Caco-2 (cell line): ENCODE measurements around the gene CEACAM21. TPM values are rescaled to one million over a fixed set of nuclear protein-coding genes. Genes with fewer than 3 reads are reported as not detected.

ENCODE experiments used
- Bru-seq: library from RNA; stranded (reverse); fragments of 400-500 nt; gene quantifications from one replicate; lab custom pipeline; 2021; lab: Mats Ljungman, UMichigan
- BruChase-seq, 2 experiments: library from RNA; stranded (reverse); fragments of 400-500 nt; gene quantifications; one replicate each; lab custom pipeline; 2021; lab: Mats Ljungman, UMichigan
- BruUV-seq: library from RNA; stranded (reverse); fragments of 400-500 nt; replicated peaks from 2 replicates; lab custom pipeline; 2021; lab: Mats Ljungman, UMichigan
- CTCF ChIA-PET: fragments of 300-600 bp; sonication (Branson Sonifier 250); formaldehyde crosslinking; loops from one replicate; lab custom pipeline; 2022; ENCODE audit warnings: antibody characterized with exemption; lab: Charles Lee
- POLR2A ChIA-PET: fragments of 300-600 bp; sonication (Branson Sonifier 250); formaldehyde crosslinking; loops from one replicate; lab custom pipeline; 2022; ENCODE audit warnings: antibody characterized with exemption; lab: Charles Lee
- DNase-seq, 2 experiments: peaks; one replicate each; pipeline versions ENCODE4 v3.0.0 to v3.0.0-alpha.2; 2020 to 2022
- H3K27me3 ChIP-seq: replicated peaks from 2 replicates; pipeline ENCODE4 v1.6.0; 2011; ENCODE audit warnings: low read length; ENCODE audit not compliant: control insufficient read depth, insufficient read depth
- H3K36me3 ChIP-seq: 2 replicates; pipeline ENCODE4 v1.5.1; 2011; ENCODE audit warnings: low read length; ENCODE audit not compliant: control insufficient read depth, insufficient read depth
- H3K4me1 ChIP-seq: fragments of 250-450 bp; sonication (Bioruptor Pico); 2 replicates; pipeline ENCODE4 v1.5.1; 2020; ENCODE audit warnings: mild to moderate bottlenecking
- H3K4me3 ChIP-seq: 2 replicates; pipeline ENCODE4 v1.5.1; 2011; ENCODE audit warnings: low read depth, mild to moderate bottlenecking, control low read depth, low read length
- H3K9me3 ChIP-seq: fragments of 250-450 bp; sonication (Bioruptor Pico); 2 replicates; pipeline ENCODE4 v1.5.1; 2020; ENCODE audit warnings: mild to moderate bottlenecking, moderate library complexity
- H3K27ac Mint-ChIP-seq: one replicate; pipeline ENCODE4 v1.8.0; 2022; ENCODE audit warnings: mixed read lengths; ENCODE audit not compliant: unreplicated experiment
- H3K27me3 Mint-ChIP-seq: one replicate; pipeline ENCODE4 v1.8.0; 2022; ENCODE audit warnings: mixed read lengths; ENCODE audit not compliant: insufficient read depth, unreplicated experiment
- H3K36me3 Mint-ChIP-seq: one replicate; pipeline ENCODE4 v1.8.0; 2022; ENCODE audit warnings: mild to moderate bottlenecking, mixed read lengths; ENCODE audit not compliant: insufficient read depth, unreplicated experiment
- H3K4me1 Mint-ChIP-seq: one replicate; pipeline ENCODE4 v1.8.0; 2022; ENCODE audit warnings: low read depth, mixed read lengths; ENCODE audit not compliant: unreplicated experiment
- H3K4me3 Mint-ChIP-seq: one replicate; pipeline ENCODE4 v1.8.0; 2022; ENCODE audit warnings: mild to moderate bottlenecking, moderate library complexity, mixed read lengths; ENCODE audit not compliant: unreplicated experiment
- H3K9me3 Mint-ChIP-seq: one replicate; pipeline ENCODE4 v1.8.0; 2022; ENCODE audit warnings: mixed read lengths; ENCODE audit not compliant: unreplicated experiment
- intact Hi-C: fragments of 100-400 bp; cut with micrococcal nuclease; formaldehyde crosslinking; loops from one replicate; pipeline ENCODE4 v1.10.0; 2022; ENCODE audit not compliant: unreplicated experiment
- long read RNA-seq: library from polyadenylated mRNA; stranded (forward); transcript quantifications from one replicate; pipeline ENCODE4 v2.0.0, GENCODE V29; 2022
- total RNA-seq: library from RNA; stranded (reverse); gene quantifications from 2 replicates; pipeline ENCODE4 v1.2.3, GENCODE V29; 2022
- TF ChIP-seq, protein P1 (sequence below), 2 experiments: fragments of 200-600 bp in 1 of 2; IDR thresholded peaks; 1 replicate in 1 of 2; 2 replicates in 1 of 2; pipeline versions ENCODE4 v1.5.1 to v1.8.0; 2011 to 2022; ENCODE audit warnings: antibody characterized with exemption in 1 of 2, control low read depth in 1 of 2, inconsistent platforms in 1 of 2, low read depth in 1 of 2, low read length in 1 of 2, mild to moderate bottlenecking in 1 of 2, moderate library complexity in 1 of 2; ENCODE audit not compliant: insufficient read depth in 1 of 2, severe bottlenecking in 1 of 2, unreplicated experiment in 1 of 2

CEACAM21 gene
- not detected in 2 replicates for total RNA-seq
- not detected for Bru-seq, nascent RNA
- not detected for BruChase-seq, experiment 1, labeled RNA remaining after a 2-hour chase
- not detected for BruChase-seq, experiment 2, labeled RNA remaining after a 6-hour chase
- long read RNA-seq, result 0 reads

- H3K4me1 Mint-ChIP-seq, result no peaks in the 10 kb centered on the region
- TF ChIP-seq, protein P1, sequence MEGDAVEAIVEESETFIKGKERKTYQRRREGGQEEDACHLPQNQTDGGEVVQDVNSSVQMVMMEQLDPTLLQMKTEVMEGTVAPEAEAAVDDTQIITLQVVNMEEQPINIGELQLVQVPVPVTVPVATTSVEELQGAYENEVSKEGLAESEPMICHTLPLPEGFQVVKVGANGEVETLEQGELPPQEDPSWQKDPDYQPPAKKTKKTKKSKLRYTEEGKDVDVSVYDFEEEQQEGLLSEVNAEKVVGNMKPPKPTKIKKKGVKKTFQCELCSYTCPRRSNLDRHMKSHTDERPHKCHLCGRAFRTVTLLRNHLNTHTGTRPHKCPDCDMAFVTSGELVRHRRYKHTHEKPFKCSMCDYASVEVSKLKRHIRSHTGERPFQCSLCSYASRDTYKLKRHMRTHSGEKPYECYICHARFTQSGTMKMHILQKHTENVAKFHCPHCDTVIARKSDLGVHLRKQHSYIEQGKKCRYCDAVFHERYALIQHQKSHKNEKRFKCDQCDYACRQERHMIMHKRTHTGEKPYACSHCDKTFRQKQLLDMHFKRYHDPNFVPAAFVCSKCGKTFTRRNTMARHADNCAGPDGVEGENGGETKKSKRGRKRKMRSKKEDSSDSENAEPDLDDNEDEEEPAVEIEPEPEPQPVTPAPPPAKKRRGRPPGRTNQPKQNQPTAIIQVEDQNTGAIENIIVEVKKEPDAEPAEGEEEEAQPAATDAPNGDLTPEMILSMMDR (IDR thresholded peaks at IDR 0.05; ENCODE audit: insufficient read depth in 1 of 2, low read depth in 1 of 2, low read length in 1 of 2, severe bottlenecking in 1 of 2, unreplicated experiment in 1 of 2), result no peak
- Histone ChIP-seq H3K9me3 (peaks cover 8% of the 10 kb centered on the region), H3K4me1 (no peaks in the 10 kb centered on the region), H3K27me3 (no peaks in the 10 kb centered on the region), H3K4me3 (no peak within 1 kb of the TSS), H3K36me3 (no peaks in the 10 kb centered on the region)
- ChIA-PET CTCF (no interaction called here), POLR2A (no interaction called here)
- peaks cover 2% of the 10 kb centered on the region for H3K27me3 Mint-ChIP-seq
- no peak within 1 kb of the TSS for H3K27ac Mint-ChIP-seq
- H3K4me3 Mint-ChIP-seq, result no peak within 1 kb of the TSS
- intact Hi-C loops, result no loop called here
- H3K36me3 Mint-ChIP-seq, result no peaks in the 10 kb centered on the region
- no TSS peak for BruUV-seq
- H3K9me3 Mint-ChIP-seq, result peaks cover 10% of the 10 kb centered on the region
- no peak for DNase-seq
These were observed at the start of gene CEACAM21 for GRCh38 chr19:41575998-41576397. CEACAM21 (plus strand) TSS chr19:41576166; CDS start chr19:41576275, 109 bp downstream.

DNA sequence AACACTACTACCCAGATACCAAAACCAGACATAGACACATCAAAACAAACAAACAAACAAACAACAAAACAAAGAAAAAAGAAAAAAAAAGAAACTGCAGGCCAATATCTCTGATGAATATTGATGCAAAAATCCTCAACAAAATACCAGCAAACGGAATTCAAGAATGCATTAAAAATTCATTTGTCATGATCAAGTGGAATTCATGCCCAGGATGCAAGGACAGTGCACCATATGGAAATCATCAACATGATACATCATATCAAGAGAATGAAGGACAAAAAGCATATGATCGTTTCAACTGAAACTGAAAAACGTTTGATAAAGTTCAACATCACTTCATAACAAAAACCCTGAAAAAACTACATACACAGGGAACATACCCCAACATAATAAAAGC is 48.9 kb upstream of the CEACAM21 start:
- H3K9me3 Mint-ChIP-seq, result no peaks in the 10 kb centered on the region
- H3K4me1 ChIP-seq, result no peaks in the 10 kb centered on the region
- CTCF ChIA-PET, result no interaction called here
- H3K27me3 Mint-ChIP-seq, result peaks cover 51% of the 10 kb centered on the region
- no peak overlapping the region for H3K27ac Mint-ChIP-seq
- H3K4me3 Mint-ChIP-seq, result no peak overlapping the region
- POLR2A ChIA-PET, result no interaction called here
- H3K27me3 ChIP-seq, result no peaks in the 10 kb centered on the region
- TF ChIP-seq, protein P1 (IDR thresholded peaks at IDR 0.05; ENCODE audit: insufficient read depth in 1 of 2, low read depth in 1 of 2, low read length in 1 of 2, severe bottlenecking in 1 of 2, unreplicated experiment in 1 of 2), result no peak
- intact Hi-C loops, result no loop called here
- DNase-seq, result no peak
- H3K9me3 ChIP-seq, result no peaks in the 10 kb centered on the region
- H3K36me3 ChIP-seq, result no peaks in the 10 kb centered on the region
- no TSS peak for BruUV-seq
- no peak overlapping the region for H3K4me3 ChIP-seq
- no peaks in the 10 kb centered on the region for H3K36me3 Mint-ChIP-seq
- no peaks in the 10 kb centered on the region for H3K4me1 Mint-ChIP-seq

GRCh38 chr19:41528106-41528505 is 47.9 kb upstream of the CEACAM21 start:
- Mint-ChIP-seq H3K36me3 (no peaks in the 10 kb centered on the region), H3K9me3 (no peaks in the 10 kb centered on the region), H3K4me3 (no peak overlapping the region), H3K4me1 (no peaks in the 10 kb centered on the region), H3K27ac (no peak overlapping the region), H3K27me3 (peaks cover 42% of the 10 kb centered on the region)
- Histone ChIP-seq H3K4me1 (no peaks in the 10 kb centered on the region), H3K27me3 (no peaks in the 10 kb centered on the region), H3K9me3 (no peaks in the 10 kb centered on the region), H3K4me3 (no peak overlapping the region), H3K36me3 (no peaks in the 10 kb centered on the region)
- TF ChIP-seq, protein P1 (IDR thresholded peaks at IDR 0.05; ENCODE audit: insufficient read depth in 1 of 2, low read depth in 1 of 2, low read length in 1 of 2, severe bottlenecking in 1 of 2, unreplicated experiment in 1 of 2), result no peak
- CTCF ChIA-PET, result interaction anchor here (0.7 kb wide), 1 partner anchor 230 kb away, joined by 3 read pairs; no protein-coding TSS in a partner anchor
- POLR2A ChIA-PET, result no interaction called here
- BruUV-seq, result no TSS peak
- intact Hi-C loops, result no loop called here
- DNase-seq, result no peak
